ENCODE results near the gene TNFSF12. TPM values are rescaled to one million over a fixed set of nuclear protein-coding genes. Genes with fewer than 3 reads are reported as not detected.
A peak's percentile ranks its signal among the peaks of the same experiment; 100 is the strongest.

Gene TNFSF12
- 10 to 100 TPM; 11.6 to 15.1 TPM for total RNA-seq

GRCh38 chr17:7548585-7549400 is at the start of gene TNFSF12:
Gene TNFSF12 (plus strand): TSS chr17:7549058. CDS start chr17:7549154, 96 bp downstream.
- DNase-seq, result peak; percentile 67
- Mint-ChIP-seq H3K9me3 (no peaks in the 10 kb centered on the region), H3K27me3 (no peaks in the 10 kb centered on the region), H3K27ac (peak within 1 kb of the TSS; percentile 79), H3K4me3 (peak within 1 kb of the TSS; percentile 83), H3K36me3 (peaks cover 8% of the 10 kb centered on the region), H3K4me1 (peaks cover 50% of the 10 kb centered on the region)

GRCh38 chr17:7499161-7499560 is 49.7 kb upstream of the TNFSF12 start:
- no peaks in the 10 kb centered on the region for H3K27me3 Mint-ChIP-seq
- H3K36me3 Mint-ChIP-seq, result peaks cover 48% of the 10 kb centered on the region
- H3K4me1 Mint-ChIP-seq, result peaks cover 2% of the 10 kb centered on the region
- no peak for DNase-seq
- H3K9me3 Mint-ChIP-seq, result no peaks in the 10 kb centered on the region
- no peak overlapping the region for H3K27ac Mint-ChIP-seq
- H3K4me3 Mint-ChIP-seq, result no peak overlapping the region

- no peaks in the 10 kb centered on the region for H3K27me3 Mint-ChIP-seq
- H3K4me1 Mint-ChIP-seq, result no peaks in the 10 kb centered on the region
- H3K4me3 Mint-ChIP-seq, result no peak overlapping the region
- no peak for DNase-seq
- peaks cover 50% of the 10 kb centered on the region for H3K36me3 Mint-ChIP-seq
- H3K27ac Mint-ChIP-seq, result no peak overlapping the region
- H3K9me3 Mint-ChIP-seq, result no peaks in the 10 kb centered on the region
Observed at GRCh38 chr17:7501729-7502128, 47.1 kb upstream of the TNFSF12 start.

GRCh38 chr17:7502171-7502847 is 46.5 kb upstream of the TNFSF12 start:
- no peak overlapping the region for H3K27ac Mint-ChIP-seq
- H3K9me3 Mint-ChIP-seq, result no peaks in the 10 kb centered on the region
- H3K27me3 Mint-ChIP-seq, result no peaks in the 10 kb centered on the region
- H3K4me1 Mint-ChIP-seq, result no peaks in the 10 kb centered on the region
- DNase-seq, result no peak
- peaks cover 47% of the 10 kb centered on the region for H3K36me3 Mint-ChIP-seq
- H3K4me3 Mint-ChIP-seq, result no peak overlapping the region

- Mint-ChIP-seq H3K27ac (no peak overlapping the region), H3K4me1 (no peaks in the 10 kb centered on the region), H3K4me3 (no peak overlapping the region), H3K27me3 (no peaks in the 10 kb centered on the region), H3K36me3 (peaks cover 47% of the 10 kb centered on the region), H3K9me3 (no peaks in the 10 kb centered on the region)
- no peak for DNase-seq
Observed at GRCh38 chr17:7502987-7503386, 45.9 kb upstream of the TNFSF12 start.

- H3K27ac Mint-ChIP-seq, result no peak overlapping the region
- no peaks in the 10 kb centered on the region for H3K27me3 Mint-ChIP-seq
- no peak for DNase-seq
- no peak overlapping the region for H3K4me3 Mint-ChIP-seq
- peaks cover 43% of the 10 kb centered on the region for H3K36me3 Mint-ChIP-seq
- no peaks in the 10 kb centered on the region for H3K4me1 Mint-ChIP-seq
- H3K9me3 Mint-ChIP-seq, result no peaks in the 10 kb centered on the region
Observed at GRCh38 chr17:7503521-7503920, 45.3 kb upstream of the TNFSF12 start.

GRCh38 chr17:7508145-7508544 is 40.7 kb upstream of the TNFSF12 start:
- H3K27ac Mint-ChIP-seq, result no peak overlapping the region
- no peaks in the 10 kb centered on the region for H3K4me1 Mint-ChIP-seq
- no peak for DNase-seq
- no peaks in the 10 kb centered on the region for H3K27me3 Mint-ChIP-seq
- no peaks in the 10 kb centered on the region for H3K9me3 Mint-ChIP-seq
- H3K36me3 Mint-ChIP-seq, result peaks cover 51% of the 10 kb centered on the region
- no peak overlapping the region for H3K4me3 Mint-ChIP-seq

- peak overlapping the region; percentile 25 for H3K27ac Mint-ChIP-seq
- H3K36me3 Mint-ChIP-seq, result peaks cover 50% of the 10 kb centered on the region
- no peaks in the 10 kb centered on the region for H3K27me3 Mint-ChIP-seq
- no peak overlapping the region for H3K4me3 Mint-ChIP-seq
- DNase-seq, result no peak
- H3K9me3 Mint-ChIP-seq, result no peaks in the 10 kb centered on the region
- no peaks in the 10 kb centered on the region for H3K4me1 Mint-ChIP-seq
Observed at GRCh38 chr17:7508846-7509245, 40.0 kb upstream of the TNFSF12 start.

- Mint-ChIP-seq H3K27ac (no peak overlapping the region), H3K4me1 (no peaks in the 10 kb centered on the region), H3K36me3 (peaks cover 49% of the 10 kb centered on the region), H3K9me3 (no peaks in the 10 kb centered on the region), H3K4me3 (no peak overlapping the region), H3K27me3 (no peaks in the 10 kb centered on the region)
- no peak for DNase-seq
Observed at GRCh38 chr17:7509937-7510336, 38.9 kb upstream of the TNFSF12 start.

GRCh38 chr17:7511108-7511507 is 37.8 kb upstream of the TNFSF12 start:
- no peak for DNase-seq
- peaks cover 42% of the 10 kb centered on the region for H3K36me3 Mint-ChIP-seq
- H3K27ac Mint-ChIP-seq, result peak overlapping the region; percentile 11

GRCh38 chr17:7512105-7512504 is 36.8 kb upstream of the TNFSF12 start:
- Mint-ChIP-seq H3K4me1 (no peaks in the 10 kb centered on the region), H3K9me3 (no peaks in the 10 kb centered on the region), H3K27me3 (no peaks in the 10 kb centered on the region), H3K4me3 (no peak overlapping the region), H3K36me3 (peaks cover 34% of the 10 kb centered on the region), H3K27ac (no peak overlapping the region)
- no peak for DNase-seq

More at GRCh38 chr17:7511108-7511507, 37.8 kb upstream of the TNFSF12 start:
- Mint-ChIP-seq H3K4me1 (no peaks in the 10 kb centered on the region), H3K4me3 (no peak overlapping the region), H3K27me3 (no peaks in the 10 kb centered on the region), H3K9me3 (no peaks in the 10 kb centered on the region)

GRCh38 chr17:7512824-7513540 is 35.9 kb upstream of the TNFSF12 start:
- H3K4me1 Mint-ChIP-seq, result no peaks in the 10 kb centered on the region
- H3K36me3 Mint-ChIP-seq, result peaks cover 34% of the 10 kb centered on the region
- DNase-seq, result no peak
- no peaks in the 10 kb centered on the region for H3K9me3 Mint-ChIP-seq
- H3K27ac Mint-ChIP-seq, result peak overlapping the region; percentile 50
- H3K27me3 Mint-ChIP-seq, result no peaks in the 10 kb centered on the region
- H3K4me3 Mint-ChIP-seq, result no peak overlapping the region

- Mint-ChIP-seq H3K4me1 (no peaks in the 10 kb centered on the region), H3K4me3 (no peak overlapping the region), H3K27ac (no peak overlapping the region), H3K27me3 (no peaks in the 10 kb centered on the region), H3K36me3 (peaks cover 32% of the 10 kb centered on the region), H3K9me3 (no peaks in the 10 kb centered on the region)
- DNase-seq, result no peak
Observed at GRCh38 chr17:7513850-7514419, 34.9 kb upstream of the TNFSF12 start.

- no peaks in the 10 kb centered on the region for H3K27me3 Mint-ChIP-seq
- H3K36me3 Mint-ChIP-seq, result peaks cover 19% of the 10 kb centered on the region
- DNase-seq, result no peak
- H3K4me1 Mint-ChIP-seq, result no peaks in the 10 kb centered on the region
- H3K9me3 Mint-ChIP-seq, result no peaks in the 10 kb centered on the region
- no peak overlapping the region for H3K4me3 Mint-ChIP-seq
- H3K27ac Mint-ChIP-seq, result no peak overlapping the region
Observed at GRCh38 chr17:7515911-7516610, 32.8 kb upstream of the TNFSF12 start.

Data from activated naive CD8-positive, alpha-beta T cell treated with anti-CD3 and anti-CD28 coated beads for 36 hours (primary cell).